Left ventricle myocardium inferior (tissue), 1 donor: ENCODE data around the gene TNPO1. TPM values are rescaled to one million over a fixed set of nuclear protein-coding genes. Genes with fewer than 3 reads are reported as not detected.
A peak's percentile ranks its signal among the peaks of the same experiment; 100 is the strongest.

Source experiments
- DNase-seq: peaks from one replicate; pipeline ENCODE4 v3.0.0-alpha.2; 2020
- H3K27ac ChIP-seq: fragments of 200-600 bp; replicated peaks from 2 replicates; pipeline ENCODE4 v1.8.0; 2021
- H3K27me3 ChIP-seq: fragments of 200-600 bp; 2 replicates; pipeline ENCODE4 v1.8.0; 2021; ENCODE audit warnings: low read depth
- H3K36me3 ChIP-seq: fragments of 200-600 bp; 2 replicates; pipeline ENCODE4 v1.8.0; 2021
- H3K4me1 ChIP-seq: fragments of 200-600 bp; 2 replicates; pipeline ENCODE4 v1.8.0; 2021
- H3K4me3 ChIP-seq: fragments of 200-600 bp; 2 replicates; pipeline ENCODE4 v1.8.0; 2021; ENCODE audit warnings: mild to moderate bottlenecking, moderate library complexity
- H3K9me3 ChIP-seq: fragments of 200-600 bp; replicated peaks from 2 replicates; pipeline ENCODE4 v1.8.0; 2021
- intact Hi-C: fragments of 100-400 bp; cut with micrococcal nuclease; formaldehyde crosslinking; loops from one replicate; pipeline ENCODE4 v1.11.0; 2022
- total RNA-seq: library from RNA; stranded (reverse); fragmentation: NEBNext Ultra II Directional; extraction: Animal tissue kit (Norgen Biotek cat#: 25700); gene quantifications from one replicate; pipeline ENCODE4 v1.2.1, GENCODE V29; 2021
- TF ChIP-seq, protein P1 (sequence below): fragments of 200-600 bp; IDR thresholded peaks from 2 replicates; pipeline ENCODE4 v1.8.0; 2021; ENCODE audit warnings: antibody characterized with exemption, mild to moderate bottlenecking, borderline replicate concordance
- donor health status: DM: no; HTN: yes; CAD: no; lungs with severe emphysema.

Gene TNPO1
- total RNA-seq, 1 donor from 2014 or later: 69.8 TPM

GRCh38 chr5:72814104-72814503 lies 2.4 kb upstream of the TNPO1 start:
- TF ChIP-seq, protein P1, sequence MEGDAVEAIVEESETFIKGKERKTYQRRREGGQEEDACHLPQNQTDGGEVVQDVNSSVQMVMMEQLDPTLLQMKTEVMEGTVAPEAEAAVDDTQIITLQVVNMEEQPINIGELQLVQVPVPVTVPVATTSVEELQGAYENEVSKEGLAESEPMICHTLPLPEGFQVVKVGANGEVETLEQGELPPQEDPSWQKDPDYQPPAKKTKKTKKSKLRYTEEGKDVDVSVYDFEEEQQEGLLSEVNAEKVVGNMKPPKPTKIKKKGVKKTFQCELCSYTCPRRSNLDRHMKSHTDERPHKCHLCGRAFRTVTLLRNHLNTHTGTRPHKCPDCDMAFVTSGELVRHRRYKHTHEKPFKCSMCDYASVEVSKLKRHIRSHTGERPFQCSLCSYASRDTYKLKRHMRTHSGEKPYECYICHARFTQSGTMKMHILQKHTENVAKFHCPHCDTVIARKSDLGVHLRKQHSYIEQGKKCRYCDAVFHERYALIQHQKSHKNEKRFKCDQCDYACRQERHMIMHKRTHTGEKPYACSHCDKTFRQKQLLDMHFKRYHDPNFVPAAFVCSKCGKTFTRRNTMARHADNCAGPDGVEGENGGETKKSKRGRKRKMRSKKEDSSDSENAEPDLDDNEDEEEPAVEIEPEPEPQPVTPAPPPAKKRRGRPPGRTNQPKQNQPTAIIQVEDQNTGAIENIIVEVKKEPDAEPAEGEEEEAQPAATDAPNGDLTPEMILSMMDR: no peak
- intact Hi-C loops: loop anchor here (10.0 kb wide), 1 partner anchor 199 kb away; no protein-coding TSS in a partner anchor
- Histone ChIP-seq H3K27ac (no peak overlapping the region), H3K4me3 (no peak overlapping the region), H3K4me1 (peaks cover 40% of the 10 kb centered on the region), H3K36me3 (no peaks in the 10 kb centered on the region), H3K27me3 (no peaks in the 10 kb centered on the region), H3K9me3 (no peaks in the 10 kb centered on the region)
- no peak for DNase-seq

DNA sequence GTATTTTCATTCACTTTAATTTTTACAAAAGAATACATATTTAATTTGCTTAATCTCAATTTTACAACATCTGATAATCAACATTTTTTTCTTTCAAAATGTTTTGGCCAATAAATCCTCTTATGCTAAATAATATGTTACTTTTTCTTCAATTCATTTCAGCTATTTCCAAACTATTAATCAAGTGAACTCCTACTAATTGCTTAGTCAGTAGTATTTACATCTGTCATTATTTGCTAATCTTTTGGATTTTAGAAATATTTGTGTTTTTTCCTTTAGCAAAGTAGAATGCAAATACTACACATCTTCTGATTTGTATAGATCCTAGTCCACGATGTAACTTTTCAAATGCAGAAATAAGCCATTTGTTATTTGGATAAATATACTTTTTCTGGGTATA lies 1.6 kb upstream of the TNPO1 start:
- Histone ChIP-seq H3K4me3 (no peak overlapping the region), H3K36me3 (no peaks in the 10 kb centered on the region), H3K27me3 (no peaks in the 10 kb centered on the region), H3K27ac (peak overlapping the region; percentile 96), H3K9me3 (no peaks in the 10 kb centered on the region), H3K4me1 (peaks cover 44% of the 10 kb centered on the region)
- TF ChIP-seq, protein P1: no peak
- intact Hi-C loops: loop anchor here (10.0 kb wide), 1 partner anchor 200 kb away; no protein-coding TSS in a partner anchor
- DNase-seq: no peak

GRCh38 chr5:72815580-72816283 lies 729 bp upstream of the TNPO1 start:
- Histone ChIP-seq H3K36me3 (no peaks in the 10 kb centered on the region), H3K4me1 (peaks cover 44% of the 10 kb centered on the region), H3K27ac (peak overlapping the region; percentile 96), H3K4me3 (peak overlapping the region; percentile 74), H3K27me3 (no peaks in the 10 kb centered on the region), H3K9me3 (no peaks in the 10 kb centered on the region)
- TF ChIP-seq, protein P1: no peak
- no peak for DNase-seq
- intact Hi-C loops: loop anchor here (10.0 kb wide), 1 partner anchor 201 kb away; no protein-coding TSS in a partner anchor

DNA sequence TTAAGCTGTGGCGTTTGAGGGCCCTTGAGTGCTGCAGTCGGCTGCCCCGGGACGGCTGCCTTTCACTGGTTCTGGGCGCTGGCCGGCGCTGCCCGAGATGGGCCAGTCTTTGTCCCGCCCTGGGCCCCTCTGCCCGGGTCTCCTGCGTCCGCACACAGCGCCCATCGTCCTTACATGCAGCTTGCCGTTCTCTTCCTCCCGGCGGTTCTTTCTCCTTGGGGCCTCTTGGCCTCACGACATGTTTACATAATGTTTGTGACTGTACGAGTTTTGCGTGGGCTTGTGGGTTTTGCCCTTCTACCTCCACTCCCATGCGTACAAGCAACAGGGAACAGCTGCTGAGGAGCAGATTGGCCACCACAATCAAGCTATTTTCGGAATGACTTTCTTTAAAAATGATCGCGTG lies 618 bp downstream of the TNPO1 start:
- Histone ChIP-seq H3K36me3 (no peaks in the 10 kb centered on the region), H3K9me3 (no peaks in the 10 kb centered on the region), H3K27me3 (no peaks in the 10 kb centered on the region), H3K4me3 (peak overlapping the region; percentile 74), H3K4me1 (peaks cover 50% of the 10 kb centered on the region), H3K27ac (peak overlapping the region; percentile 96)
- DNase-seq: peak; percentile 54
- intact Hi-C loops: loop anchor here (10.0 kb wide), 1 partner anchor 202 kb away; no protein-coding TSS in a partner anchor
- TF ChIP-seq, protein P1: no peak

DNA sequence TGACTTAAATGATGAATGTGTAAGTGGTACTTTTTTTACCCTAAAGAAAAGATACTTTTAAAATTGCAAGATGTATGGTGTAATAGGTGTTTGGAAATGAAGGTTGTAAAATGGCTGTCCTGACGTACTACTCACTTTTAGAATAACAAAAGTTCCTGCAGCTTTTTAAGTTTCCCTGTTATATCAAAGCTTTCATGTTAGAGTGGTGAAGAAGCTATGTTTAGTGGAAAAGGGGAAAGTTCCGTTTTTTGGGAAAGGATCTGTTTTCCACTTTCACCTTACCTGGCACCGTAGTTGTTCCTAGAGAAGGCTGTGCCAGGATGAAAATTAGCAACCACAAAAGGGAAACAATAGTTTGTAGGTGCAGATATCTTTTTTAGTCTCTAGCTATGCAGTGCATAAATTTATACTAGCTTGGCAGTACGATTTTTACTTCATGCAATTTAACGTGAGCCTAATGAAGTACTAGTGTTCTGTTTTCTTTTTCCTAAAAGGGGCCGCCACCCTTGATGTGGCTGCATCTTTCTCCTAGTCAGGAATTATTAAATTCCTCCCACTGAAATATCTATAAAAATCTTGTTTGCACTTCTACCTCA lies 1.3 kb downstream of the TNPO1 start:
- TF ChIP-seq, protein P1: no peak
- no peaks in the 10 kb centered on the region for H3K36me3 ChIP-seq
- H3K27me3 ChIP-seq: no peaks in the 10 kb centered on the region
- peaks cover 57% of the 10 kb centered on the region for H3K4me1 ChIP-seq
- no peak for DNase-seq
- peak overlapping the region; percentile 96 for H3K27ac ChIP-seq
- no peaks in the 10 kb centered on the region for H3K9me3 ChIP-seq
- H3K4me3 ChIP-seq: peak overlapping the region; percentile 74
- intact Hi-C loops: loop anchor here (10.0 kb wide), 1 partner anchor 203 kb away; no protein-coding TSS in a partner anchor
